K562 (cell line): ENCODE measurements around the gene ATP6V1A. TPM values are rescaled to one million over a fixed set of nuclear protein-coding genes. Genes with fewer than 3 reads are reported as not detected.

ENCODE experiments used
- ATAC-seq: fragments of 200-7000 bp; cut with Tn5 transposase; 3 replicates; pipeline ENCODE4 v1.9.1; 2020; ENCODE audit warnings: moderate library complexity
- BruUV-seq: library from RNA; stranded (reverse); fragments of 400-500 nt; replicated peaks from 2 replicates; lab custom pipeline; 2021; lab: Mats Ljungman, UMichigan
- CTCF ChIA-PET: fragments of 300-600 bp; formaldehyde crosslinking; extraction: SDS; loops from one replicate; lab custom pipeline; 2021; ENCODE audit warnings: low intra/inter-chr PET ratio; lab: Yijun Ruan, JAX
- POLR2A ChIA-PET: fragments of 300-600, 350-650 bp; sonication (Branson Sonifier 250); formaldehyde crosslinking; extraction: SDS; loops from one replicate; lab custom pipeline; 2021; ENCODE audit warnings: antibody characterized with exemption, inconsistent platforms; lab: Yijun Ruan, JAX
- DNase-seq, 4 experiments: peaks; one replicate each; pipeline versions ENCODE4 v3.0.0 to v3.0.0-alpha.2; 2011 to 2018; ENCODE audit warnings: low spot score in 3 of 4, mixed read lengths in 3 of 4; ENCODE audit errors: extremely low read depth in 1 of 4
- FAIRE-seq: peaks from 2 replicates; lab custom pipeline; 2011; peaks lifted over from hg19 to GRCh38; lab: Jason Lieb, UNC
- H2AFZ ChIP-seq: 2 replicates; pipeline ENCODE4 v1.6.0; 2011; ENCODE audit warnings: low read depth, low read length, control low read depth, inconsistent platforms
- H3K27ac ChIP-seq: fragments of 200-600 bp; 3 replicates; pipeline ENCODE4 v1.8.0; 2011; ENCODE audit warnings: low read depth, mild to moderate bottlenecking, control low read depth, inconsistent platforms, low read length, moderate library complexity, mixed read lengths; ENCODE audit errors: extremely low read depth
- H3K27me3 ChIP-seq, 2 experiments: fragments of 300-600 bp in 1 of 2; 2 replicates in 1 of 2; 3 replicates in 1 of 2; pipeline versions ENCODE4 v1.6.0 to v1.8.0; 2011; ENCODE audit warnings: inconsistent platforms in 2 of 2, low read length in 2 of 2, mild to moderate bottlenecking in 1 of 2, mixed read lengths in 1 of 2, moderate library complexity in 1 of 2; ENCODE audit not compliant: control insufficient read depth in 2 of 2, insufficient read depth in 2 of 2
- H3K36me3 ChIP-seq: fragments of 300-600 bp; 3 replicates; pipeline ENCODE4 v1.8.0; 2011; ENCODE audit warnings: mild to moderate bottlenecking, low read length, inconsistent platforms; ENCODE audit not compliant: control insufficient read depth, insufficient read depth
- H3K4me1 ChIP-seq, 2 experiments: fragments of 200-600 bp in 1 of 2; replicated peaks in 1 of 2; 2 replicates in 1 of 2; 3 replicates in 1 of 2; pipeline versions ENCODE4 v1.5.1 to v1.8.0; 2011; ENCODE audit warnings: inconsistent platforms in 2 of 2, low read length in 2 of 2, mild to moderate bottlenecking in 1 of 2, mixed read lengths in 1 of 2, moderate library complexity in 1 of 2; ENCODE audit not compliant: control insufficient read depth in 2 of 2, insufficient read depth in 2 of 2
- H3K4me2 ChIP-seq: 2 replicates; pipeline ENCODE4 v1.6.1; 2011; ENCODE audit warnings: low read length, control low read depth, inconsistent platforms, mixed read lengths; ENCODE audit not compliant: insufficient read depth
- H3K4me3 ChIP-seq: fragments of 200-600 bp; sonication (generic), shearing (Covaris generic); 2 replicates; pipeline ENCODE4 v1.5.1; 2016; ENCODE audit warnings: control low read depth, inconsistent platforms
- H3K79me2 ChIP-seq: fragments of 200-600 bp; 3 replicates; pipeline ENCODE4 v1.8.0; 2011; ENCODE audit warnings: low read length, inconsistent platforms; ENCODE audit not compliant: control insufficient read depth, insufficient read depth
- H3K9ac ChIP-seq, 2 experiments: 2 replicates each; pipeline versions ENCODE4 v1.6.0 to v1.6.1; 2011; ENCODE audit warnings: low read depth in 2 of 2, low read length in 2 of 2, control low read depth in 1 of 2, inconsistent platforms in 1 of 2, mild to moderate bottlenecking in 1 of 2, mixed read lengths in 1 of 2; ENCODE audit not compliant: insufficient read depth in 1 of 2
- H3K9me1 ChIP-seq: one replicate; pipeline ENCODE4 v1.6.0; 2011; ENCODE audit warnings: inconsistent platforms, mild to moderate bottlenecking, low read length, moderate library complexity; ENCODE audit not compliant: control insufficient read depth, insufficient read depth
- H3K9me3 ChIP-seq: replicated peaks from 2 replicates; pipeline ENCODE4 v1.5.1; 2011; ENCODE audit warnings: low read depth, low read length, inconsistent platforms; ENCODE audit not compliant: control insufficient read depth, insufficient read depth
- H4K20me1 ChIP-seq: replicated peaks from 2 replicates; pipeline ENCODE4 v1.6.1; 2011; ENCODE audit warnings: low read length, inconsistent platforms, mixed read lengths; ENCODE audit not compliant: control insufficient read depth, insufficient read depth
- BCOR ChIP-seq: fragments of 450-650 bp; IDR thresholded peaks from 2 replicates; pipeline ENCODE4 v1.6.1; 2016
- NCOA4 ChIP-seq: fragments of 450-650 bp; IDR thresholded peaks from 2 replicates; pipeline ENCODE4 v1.6.1; 2018; ENCODE audit warnings: mild to moderate bottlenecking; ENCODE audit not compliant: partially characterized antibody
- SMAD3 ChIP-seq: fragments of 450-650 bp; formaldehyde crosslinking; conservative IDR thresholded peaks from 2 replicates; pipeline ENCODE4 v1.4.0; 2020; ENCODE audit warnings: mild to moderate bottlenecking
- ZNF696 ChIP-seq: fragments of 250-450 bp; sonication (Bioruptor Pico); conservative IDR thresholded peaks from 2 replicates; pipeline ENCODE4 v1.4.0; 2020; ENCODE audit warnings: mild to moderate bottlenecking, moderate library complexity
- WGBS: fragments of 100-300 bp; shearing (Covaris generic); methylation state at CpG from one replicate; pipeline ENCODE4 v1.1.6; 2016; ENCODE audit warnings: low coverage, mixed read lengths; ENCODE audit not compliant: insufficient coverage; ENCODE audit errors: missing lambda C conversion rate; 5-methylcytosine and 5-hydroxymethylcytosine counted together
- in situ Hi-C: fragments of 300-500 bp; cut with MboI; formaldehyde crosslinking; loops from 4 replicates; pipeline ENCODE4 v1.15.0; 2018; ENCODE audit warnings: inconsistent platforms, mixed read lengths
- intact Hi-C: fragments of 100-400 bp; cut with micrococcal nuclease; formaldehyde crosslinking; loops from 2 replicates; pipeline ENCODE4 v1.14.2; 2022
- polyA plus RNA-seq, 8 experiments: library from polyadenylated mRNA; depleted of rRNA in 4 of 8; stranded (reverse) in 5 of 8; unstranded in 3 of 8; fragments of >200 nt; fragmentation: Nextera tagmentation in 2 of 8; fragmentation: Illumina TruSeq in 1 of 8; extraction: Ambion mirVana in 2 of 8; extraction: Trizol in 1 of 8; gene quantifications; 2 replicates each; pipeline versions ENCODE4 v1.2.1 to v1.2.3, GENCODE V29; 2011 to 2014; ENCODE audit warnings: inconsistent platforms in 1 of 8, missing spikeins in 1 of 8
- total RNA-seq, 7 experiments: library from RNA; depleted of rRNA in 6 of 7; stranded (reverse); fragments of >200 nt in 6 of 7; fragmentation: Illumina TruSeq in 2 of 7; extraction: Trizol in 2 of 7; gene quantifications; 2 replicates each; pipeline versions ENCODE4 v1.2.1 to v1.2.3, GENCODE V29; 2011 to 2021; ENCODE audit warnings: low replicate concordance in 1 of 7
- TF ChIP-seq, protein P1 (sequence below): fragments of 450-650 bp; conservative IDR thresholded peaks from 2 replicates; pipeline ENCODE4 v1.6.1; 2016; ENCODE audit warnings: missing genetic modification characterization, low read depth, mild to moderate bottlenecking, missing compliant biosample characterization, moderate library complexity
- TF ChIP-seq, protein P2 (sequence below), 2 experiments: fragments of 450-650 bp; IDR thresholded peaks; 2 replicates each; pipeline ENCODE4 v1.6.1; 2016; ENCODE audit warnings: mild to moderate bottlenecking in 2 of 2, borderline replicate concordance in 1 of 2, low read depth in 1 of 2, moderate library complexity in 1 of 2

Gene ATP6V1A
- total and polyA plus RNA-seq, 9 of the 15 experiments (the other 6 are each of a cell fraction or from before 2014, with no cell fraction given), result 23.6 to 57.1 (median 39.9) TPM

- intact Hi-C loops (loop anchor here (10.0 kb wide), 1 partner anchor 324 kb away; no protein-coding TSS in a partner anchor), in situ Hi-C loops (no loop called here)
- no peak for ATAC-seq
- Histone ChIP-seq H3K9me3 (no peaks in the 10 kb centered on the region), H3K36me3 (no peaks in the 10 kb centered on the region), H4K20me1 (no peaks in the 10 kb centered on the region), H3K4me1 (no peaks in the 10 kb centered on the region), H3K9me1 (no peaks in the 10 kb centered on the region), H3K27ac (no peak overlapping the region), H3K4me3 (no peak overlapping the region), H3K4me2 (no peak overlapping the region), H3K9ac (no peak overlapping the region), H2AFZ (no peak overlapping the region), H3K79me2 (no peaks in the 10 kb centered on the region), H3K27me3 (peaks cover 0 to 11% of the 10 kb centered on the region in 2 experiments; a peak in 3 of 5 replicates)
- ChIA-PET POLR2A (no interaction called here), CTCF (no interaction called here)
- no peak for FAIRE-seq
- no peak for DNase-seq
- TF ChIP-seq, protein P1, sequence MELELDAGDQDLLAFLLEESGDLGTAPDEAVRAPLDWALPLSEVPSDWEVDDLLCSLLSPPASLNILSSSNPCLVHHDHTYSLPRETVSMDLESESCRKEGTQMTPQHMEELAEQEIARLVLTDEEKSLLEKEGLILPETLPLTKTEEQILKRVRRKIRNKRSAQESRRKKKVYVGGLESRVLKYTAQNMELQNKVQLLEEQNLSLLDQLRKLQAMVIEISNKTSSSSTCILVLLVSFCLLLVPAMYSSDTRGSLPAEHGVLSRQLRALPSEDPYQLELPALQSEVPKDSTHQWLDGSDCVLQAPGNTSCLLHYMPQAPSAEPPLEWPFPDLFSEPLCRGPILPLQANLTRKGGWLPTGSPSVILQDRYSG (tag), result no peak
- TF ChIP-seq BCOR (no peak), ZNF696 (CRISPR knock-in tag) (no peak), SMAD3 (CRISPR knock-in tag) (no peak)
- no TSS peak for BruUV-seq
- WGBS, result 0% methylated on average over 1 of the region's 1 CpG
Measured at GRCh38 chr3:113831103-113831355, 84.2 kb downstream of the ATP6V1A start.

DNA sequence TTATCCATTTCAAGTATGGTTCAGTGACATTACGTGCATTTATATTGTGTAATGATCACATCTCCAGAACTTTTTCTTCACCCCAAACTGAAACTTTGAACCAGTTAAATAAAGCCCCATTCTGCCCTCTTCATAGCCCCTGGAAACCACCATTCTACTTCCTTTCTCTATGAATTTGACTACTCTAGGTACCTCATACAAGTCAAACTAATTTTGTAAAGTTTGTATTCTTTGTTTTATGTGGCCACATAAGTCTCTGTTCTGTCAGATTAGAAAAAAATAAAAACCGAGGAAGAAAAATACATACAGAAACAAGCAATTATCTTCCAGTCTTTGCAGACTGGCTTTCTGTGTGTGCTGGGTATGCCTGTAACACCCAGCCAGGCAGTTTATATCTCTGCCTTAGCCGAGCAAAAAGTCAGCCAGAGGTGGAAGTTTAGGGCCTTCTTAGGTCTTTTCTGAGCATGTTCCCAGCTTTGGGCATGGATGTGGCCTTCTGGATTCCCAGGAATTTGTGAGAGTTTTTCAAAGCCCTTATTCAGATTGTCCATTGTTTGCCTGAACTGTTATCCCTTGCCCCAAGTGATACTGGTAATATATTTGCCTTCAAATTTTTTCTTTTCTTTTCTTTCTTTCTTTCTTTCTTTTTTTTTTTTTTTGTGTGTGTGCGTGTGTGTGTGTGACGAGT, 85.8 kb downstream of the ATP6V1A start:
- ChIA-PET CTCF (no interaction called here), POLR2A (no interaction called here)
- Histone ChIP-seq H3K9me1 (no peaks in the 10 kb centered on the region), H4K20me1 (no peaks in the 10 kb centered on the region), H2AFZ (no peak overlapping the region), H3K9me3 (no peaks in the 10 kb centered on the region), H3K4me2 (no peak overlapping the region), H3K4me1 (no peaks in the 10 kb centered on the region), H3K4me3 (no peak overlapping the region), H3K27ac (no peak overlapping the region), H3K27me3 (peaks cover 0 to 11% of the 10 kb centered on the region in 2 experiments; a peak in 3 of 5 replicates), H3K9ac (no peak overlapping the region), H3K36me3 (no peaks in the 10 kb centered on the region), H3K79me2 (no peaks in the 10 kb centered on the region)
- in situ Hi-C loops, result no loop called here
- 7% methylated on average over 3 of the region's 5 CpGs for WGBS
- no TSS peak for BruUV-seq
- FAIRE-seq, result no peak
- DNase-seq, result no peak
- intact Hi-C loops, result loop anchor here (10.0 kb wide), 1 partner anchor 322 kb away; no protein-coding TSS in a partner anchor
- ATAC-seq, result no peak
- no peak for TF ChIP-seq NCOA4
- TF ChIP-seq, protein P2, sequence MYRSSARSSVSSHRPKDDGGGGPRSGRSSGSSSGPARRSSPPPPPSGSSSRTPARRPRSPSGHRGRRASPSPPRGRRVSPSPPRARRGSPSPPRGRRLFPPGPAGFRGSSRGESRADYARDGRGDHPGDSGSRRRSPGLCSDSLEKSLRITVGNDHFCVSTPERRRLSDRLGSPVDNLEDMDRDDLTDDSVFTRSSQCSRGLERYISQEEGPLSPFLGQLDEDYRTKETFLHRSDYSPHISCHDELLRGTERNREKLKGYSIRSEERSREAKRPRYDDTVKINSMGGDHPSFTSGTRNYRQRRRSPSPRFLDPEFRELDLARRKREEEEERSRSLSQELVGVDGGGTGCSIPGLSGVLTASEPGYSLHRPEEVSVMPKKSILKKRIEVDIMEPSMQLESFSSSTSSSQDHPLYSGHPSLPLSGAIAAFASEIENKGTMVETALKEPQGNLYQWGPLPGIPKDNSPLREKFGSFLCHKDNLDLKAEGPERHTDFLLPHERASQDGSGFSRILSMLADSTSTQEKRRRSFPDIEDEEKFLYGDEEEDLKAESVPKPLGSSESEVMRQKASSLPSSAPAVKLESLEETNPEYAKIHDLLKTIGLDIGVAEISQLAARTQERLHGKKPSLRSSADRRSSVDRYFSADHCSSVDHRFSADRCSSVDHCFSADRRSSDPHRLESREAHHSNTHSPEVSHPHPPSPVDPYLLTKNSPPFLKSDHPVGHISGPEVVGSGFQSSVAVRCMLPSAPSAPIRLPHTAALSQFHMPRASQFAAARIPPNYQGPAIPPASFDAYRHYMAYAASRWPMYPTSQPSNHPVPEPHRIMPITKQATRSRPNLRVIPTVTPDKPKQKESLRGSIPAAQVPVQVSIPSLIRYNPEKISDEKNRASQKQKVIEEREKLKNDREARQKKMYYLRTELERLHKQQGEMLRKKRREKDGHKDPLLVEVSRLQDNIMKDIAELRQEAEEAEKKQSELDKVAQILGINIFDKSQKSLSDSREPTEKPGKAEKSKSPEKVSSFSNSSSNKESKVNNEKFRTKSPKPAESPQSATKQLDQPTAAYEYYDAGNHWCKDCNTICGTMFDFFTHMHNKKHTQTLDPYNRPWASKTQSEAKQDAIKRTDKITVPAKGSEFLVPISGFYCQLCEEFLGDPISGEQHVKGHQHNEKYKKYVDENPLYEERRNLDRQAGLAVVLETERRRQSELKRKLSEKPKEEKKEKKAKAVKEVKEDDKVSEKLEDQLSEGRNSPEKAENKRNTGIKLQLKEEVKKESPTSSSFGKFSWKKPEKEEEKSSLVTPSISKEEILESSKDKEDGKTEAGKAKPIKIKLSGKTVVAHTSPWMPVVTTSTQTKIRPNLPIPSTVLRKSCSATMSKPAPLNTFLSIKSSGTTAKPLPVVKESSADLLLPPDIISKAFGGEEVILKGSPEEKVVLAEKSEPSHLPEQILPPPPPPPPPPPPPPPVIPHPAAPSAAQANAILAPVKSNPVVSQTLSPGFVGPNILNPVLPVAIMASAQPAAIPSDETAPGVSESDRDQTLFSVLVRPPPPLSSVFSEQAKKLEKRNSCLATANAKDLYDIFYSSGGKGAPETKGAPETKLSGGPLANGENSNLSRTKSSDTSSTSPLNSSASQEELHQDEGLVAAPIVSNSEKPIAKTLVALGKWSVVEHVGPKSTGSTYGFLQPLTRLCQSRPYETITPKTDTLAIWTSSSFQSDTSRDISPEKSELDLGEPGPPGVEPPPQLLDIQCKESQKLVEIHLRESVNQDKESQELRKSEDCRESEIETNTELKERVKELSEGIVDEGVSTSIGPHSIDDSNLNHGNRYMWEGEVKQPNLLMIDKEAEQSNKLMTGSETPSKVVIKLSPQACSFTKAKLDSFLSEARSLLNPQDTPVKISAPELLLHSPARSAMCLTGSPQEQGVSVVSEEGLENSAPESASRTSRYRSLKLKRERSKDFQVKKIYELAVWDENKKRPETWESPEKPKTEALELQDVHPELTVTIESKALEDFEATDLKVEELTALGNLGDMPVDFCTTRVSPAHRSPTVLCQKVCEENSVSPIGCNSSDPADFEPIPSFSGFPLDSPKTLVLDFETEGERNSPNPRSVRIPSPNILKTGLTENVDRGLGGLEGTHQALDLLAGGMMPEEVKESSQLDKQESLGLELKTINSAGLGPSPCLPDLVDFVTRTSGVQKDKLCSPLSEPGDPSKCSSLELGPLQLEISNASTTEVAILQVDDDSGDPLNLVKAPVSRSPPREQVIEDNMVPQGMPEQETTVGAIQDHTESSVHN (IDR thresholded peaks at IDR 0.05; ENCODE audit: borderline replicate concordance in 1 of 2, low read depth in 1 of 2), result no peak
